OCI-LY3 (cell line): ENCODE measurements around the gene HMCN1.

ENCODE experiments used
- CTCF ChIP-seq: fragments of 200-600, 300-600 bp; sonication (generic); IDR thresholded peaks from 2 replicates; pipeline ENCODE4 v1.5.1; 2014; ENCODE audit warnings: antibody characterized with exemption, low read length, low read depth
- EZH2phosphoT487 ChIP-seq: fragments of 200-600 bp; shearing (Covaris generic); IDR thresholded peaks from 2 replicates; pipeline ENCODE4 v1.6.1; 2018; ENCODE audit warnings: antibody characterized with exemption, mixed run types, low read depth

- no peak for TF ChIP-seq CTCF
- no peak for TF ChIP-seq EZH2phosphoT487
Observed at GRCh38 chr1:185768371-185768770, 34.2 kb downstream of the HMCN1 start.
